CD14-positive monocyte (primary cell): ENCODE data around the gene LRRC61. TPM values are rescaled to one million over a fixed set of nuclear protein-coding genes. Genes with fewer than 3 reads are reported as not detected.

Experiments
- DNase-seq, 3 donors: peaks; one replicate each; pipeline ENCODE4 v3.0.0-alpha.2; 2011 to 2022
- H2AFZ ChIP-seq: 2 replicates; pipeline ENCODE4 v1.6.0; 2012; ENCODE audit warnings: mild to moderate bottlenecking, low read depth, low read length, inconsistent platforms; ENCODE audit not compliant: insufficient read depth, poor library complexity, severe bottlenecking
- H3K27ac ChIP-seq, 2 donors: 1 replicate in 1 of 2; 2 replicates in 1 of 2; pipeline ENCODE4 v1.5.1; 2012 to 2013; ENCODE audit warnings: low read length in 2 of 2, control low read depth in 1 of 2, inconsistent platforms in 1 of 2, low read depth in 1 of 2, mild to moderate bottlenecking in 1 of 2
- H3K27me3 ChIP-seq, 2 donors: one replicate each; pipeline versions ENCODE4 v1.6.0 to v1.6.1; 2011 to 2013; ENCODE audit warnings: low read length in 2 of 2; ENCODE audit not compliant: control insufficient read depth in 2 of 2, insufficient read depth in 2 of 2
- H3K36me3 ChIP-seq, 2 donors: replicated peaks in 1 of 2; 1 replicate in 1 of 2; 2 replicates in 1 of 2; pipeline versions ENCODE4 v1.5.1 to v1.6.1; 2012 to 2013; ENCODE audit warnings: low read length in 2 of 2, control low read depth in 1 of 2, inconsistent platforms in 1 of 2, mild to moderate bottlenecking in 1 of 2; ENCODE audit not compliant: insufficient read depth in 2 of 2, control insufficient read depth in 1 of 2
- H3K4me1 ChIP-seq, 2 donors: 1 replicate in 1 of 2; 2 replicates in 1 of 2; pipeline versions ENCODE4 v1.5.1 to v1.6.1; 2012 to 2013; ENCODE audit warnings: low read length in 2 of 2, control low read depth in 1 of 2, inconsistent platforms in 1 of 2, mild to moderate bottlenecking in 1 of 2, moderate library complexity in 1 of 2; ENCODE audit not compliant: insufficient read depth in 2 of 2, control insufficient read depth in 1 of 2
- H3K4me2 ChIP-seq: replicated peaks from 2 replicates; pipeline ENCODE3; 2012; ENCODE audit warnings: low read length, moderate library complexity, mild to moderate bottlenecking; ENCODE audit not compliant: poor library complexity, severe bottlenecking; ENCODE audit errors: extremely low read depth
- H3K4me3 ChIP-seq, 3 experiments: fragments of 200-600 bp in 1 of 3; sonication (generic) in 1 of 3; replicated peaks in 1 of 3; 1 replicate in 2 of 3; 2 replicates in 1 of 3; pipeline ENCODE4 v1.5.1; 2011 to 2013; ENCODE audit warnings: low read length in 3 of 3, mild to moderate bottlenecking in 3 of 3, control low read depth in 2 of 3, low read depth in 2 of 3, inconsistent platforms in 1 of 3, moderate library complexity in 1 of 3
- H3K79me2 ChIP-seq: 2 replicates; pipeline ENCODE4 v1.6.0; 2012; ENCODE audit warnings: mild to moderate bottlenecking, control low read depth, inconsistent platforms, low read length, moderate library complexity; ENCODE audit not compliant: insufficient read depth
- H3K9ac ChIP-seq: 2 replicates; pipeline ENCODE4 v1.6.0; 2017; ENCODE audit warnings: low read length, mild to moderate bottlenecking; ENCODE audit not compliant: insufficient read depth, poor library complexity, severe bottlenecking
- H3K9me3 ChIP-seq, 2 donors: replicated peaks in 1 of 2; 1 replicate in 1 of 2; 2 replicates in 1 of 2; pipeline versions ENCODE4 v1.5.1 to v1.6.1; 2012 to 2013; ENCODE audit warnings: low read length in 2 of 2, control low read depth in 1 of 2; ENCODE audit not compliant: control insufficient read depth in 1 of 2, insufficient read depth in 1 of 2
- H4K20me1 ChIP-seq: 2 replicates; pipeline ENCODE4 v1.6.0; 2012; ENCODE audit warnings: mild to moderate bottlenecking, low read length, control low read depth, moderate library complexity; ENCODE audit not compliant: insufficient read depth
- H3K27ac Mint-ChIP-seq, 7 donors: one replicate each; pipeline ENCODE4 v1.8.0; 2020; ENCODE audit warnings: mild to moderate bottlenecking in 7 of 7, mixed read lengths in 7 of 7, moderate library complexity in 6 of 7, inconsistent platforms in 2 of 7
- H3K27me3 Mint-ChIP-seq, 3 donors: one replicate each; pipeline ENCODE4 v1.8.0; 2021 to 2022; ENCODE audit warnings: low read depth in 3 of 3, mild to moderate bottlenecking in 3 of 3, mixed read lengths in 3 of 3, moderate library complexity in 3 of 3, inconsistent platforms in 1 of 3
- H3K36me3 Mint-ChIP-seq, 2 donors: one replicate each; pipeline ENCODE4 v1.8.0; 2020; ENCODE audit warnings: mixed read lengths in 2 of 2, inconsistent platforms in 1 of 2, mild to moderate bottlenecking in 1 of 2
- H3K4me1 Mint-ChIP-seq: one replicate; pipeline ENCODE4 v1.8.0; 2020; ENCODE audit warnings: mild to moderate bottlenecking, mixed read lengths
- H3K4me3 Mint-ChIP-seq, 2 donors: one replicate each; pipeline ENCODE4 v1.8.0; 2020; ENCODE audit warnings: mild to moderate bottlenecking in 2 of 2, mixed read lengths in 2 of 2, moderate library complexity in 1 of 2
- H3K9me3 Mint-ChIP-seq, 7 donors: one replicate each; pipeline ENCODE4 v1.8.0; 2020 to 2022; ENCODE audit warnings: mixed read lengths in 7 of 7, mild to moderate bottlenecking in 6 of 7, moderate library complexity in 6 of 7, inconsistent platforms in 2 of 7
- WGBS: methylation state at CpG from one replicate; pipeline ENCODE4 v1.1.5; 2013; ENCODE audit warnings: missing lambda C conversion rate; ENCODE audit not compliant: insufficient coverage; 5-methylcytosine and 5-hydroxymethylcytosine counted together
- intact Hi-C, 2 donors: fragments of 100-400 bp; cut with micrococcal nuclease; formaldehyde crosslinking; loops; one replicate each; pipeline versions ENCODE4 v1.15.0 to v1.15.1; 2023
- polyA plus RNA-seq, 3 donors: library from polyadenylated mRNA; depleted of rRNA in 1 of 3; unstranded in 2 of 3; stranded (reverse) in 1 of 3; fragments of 300-500 nt in 2 of 3; fragments of >200 nt in 1 of 3; fragmentation: Illumina TruSeq in 2 of 3; gene quantifications; 1 replicate in 2 of 3; 2 replicates in 1 of 3; pipeline ENCODE4 v1.2.3, GENCODE V29; 2012 to 2021
- TF ChIP-seq, protein P1 (sequence below): fragments of 200-600 bp; IDR thresholded peaks from one replicate; pipeline ENCODE4 v1.8.0; 2022; ENCODE audit warnings: antibody characterized with exemption, mild to moderate bottlenecking

LRRC61 gene
- polyA plus RNA-seq, 3 donors, result 1.4 to 8.6 (median 5.7) TPM

DNA sequence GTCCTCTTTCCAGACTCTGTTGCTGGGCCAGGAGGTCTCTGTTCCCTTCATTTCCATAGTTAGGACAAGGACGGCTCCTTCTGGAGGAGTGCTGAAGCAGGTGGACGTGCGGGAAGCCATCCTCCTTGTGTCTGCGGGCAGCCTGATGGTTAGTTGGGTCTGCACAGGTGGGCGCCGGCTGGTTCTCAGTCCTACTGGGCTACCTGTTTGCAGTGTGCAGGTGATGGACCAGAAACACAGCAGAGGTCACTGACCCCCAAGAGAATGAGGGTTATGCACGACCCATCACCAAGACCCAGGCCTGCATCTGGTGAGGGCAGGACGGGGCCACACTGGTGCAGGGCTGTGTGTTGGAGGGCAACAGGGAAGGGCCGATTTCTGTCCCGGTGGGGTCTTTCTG lies 10.5 kb downstream of the LRRC61 start:
- Mint-ChIP-seq H3K4me3 (no peak overlapping the region), H3K36me3 (peaks cover 24 to 28% of the 10 kb centered on the region in 2 donors), H3K27ac (no peak overlapping the region), H3K4me1 (no peaks in the 10 kb centered on the region), H3K27me3 (peaks cover 0 to under 1% (median 0%) of the 10 kb centered on the region in 3 donors), H3K9me3 (no peaks in the 10 kb centered on the region)
- peaks cover 11 to 26% of the 10 kb centered on the region in 2 donors for H3K36me3 ChIP-seq
- 92% methylated on average over 10 of the region's 10 CpGs for WGBS
- no peaks in the 10 kb centered on the region for H3K27me3 ChIP-seq
- no peaks in the 10 kb centered on the region for H3K4me1 ChIP-seq
- H4K20me1 ChIP-seq, result no peaks in the 10 kb centered on the region
- no peaks in the 10 kb centered on the region for H3K9me3 ChIP-seq
- H3K9ac ChIP-seq, result no peak overlapping the region
- DNase-seq, result no peak
- no peaks in the 10 kb centered on the region for H3K79me2 ChIP-seq
- H3K27ac ChIP-seq, result no peak overlapping the region
- intact Hi-C loops, result no loop called here
- H3K4me2 ChIP-seq, result no peak overlapping the region
- no peak overlapping the region for H2AFZ ChIP-seq
- no peak overlapping the region for H3K4me3 ChIP-seq
- TF ChIP-seq, protein P1, sequence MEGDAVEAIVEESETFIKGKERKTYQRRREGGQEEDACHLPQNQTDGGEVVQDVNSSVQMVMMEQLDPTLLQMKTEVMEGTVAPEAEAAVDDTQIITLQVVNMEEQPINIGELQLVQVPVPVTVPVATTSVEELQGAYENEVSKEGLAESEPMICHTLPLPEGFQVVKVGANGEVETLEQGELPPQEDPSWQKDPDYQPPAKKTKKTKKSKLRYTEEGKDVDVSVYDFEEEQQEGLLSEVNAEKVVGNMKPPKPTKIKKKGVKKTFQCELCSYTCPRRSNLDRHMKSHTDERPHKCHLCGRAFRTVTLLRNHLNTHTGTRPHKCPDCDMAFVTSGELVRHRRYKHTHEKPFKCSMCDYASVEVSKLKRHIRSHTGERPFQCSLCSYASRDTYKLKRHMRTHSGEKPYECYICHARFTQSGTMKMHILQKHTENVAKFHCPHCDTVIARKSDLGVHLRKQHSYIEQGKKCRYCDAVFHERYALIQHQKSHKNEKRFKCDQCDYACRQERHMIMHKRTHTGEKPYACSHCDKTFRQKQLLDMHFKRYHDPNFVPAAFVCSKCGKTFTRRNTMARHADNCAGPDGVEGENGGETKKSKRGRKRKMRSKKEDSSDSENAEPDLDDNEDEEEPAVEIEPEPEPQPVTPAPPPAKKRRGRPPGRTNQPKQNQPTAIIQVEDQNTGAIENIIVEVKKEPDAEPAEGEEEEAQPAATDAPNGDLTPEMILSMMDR, result no peak

- Mint-ChIP-seq H3K4me3 (no peak overlapping the region), H3K36me3 (peaks cover 19 to 24% of the 10 kb centered on the region in 2 donors), H3K9me3 (no peaks in the 10 kb centered on the region), H3K4me1 (no peaks in the 10 kb centered on the region), H3K27me3 (peaks cover under 1 to 2% (median 1%) of the 10 kb centered on the region in 3 donors), H3K27ac (no peak overlapping the region)
- Histone ChIP-seq H3K9ac (no peak overlapping the region), H2AFZ (no peak overlapping the region), H3K4me3 (no peak overlapping the region), H4K20me1 (no peaks in the 10 kb centered on the region), H3K4me1 (no peaks in the 10 kb centered on the region), H3K79me2 (no peaks in the 10 kb centered on the region), H3K36me3 (peaks cover 11 to 22% of the 10 kb centered on the region in 2 donors), H3K9me3 (no peaks in the 10 kb centered on the region), H3K27ac (no peak overlapping the region), H3K27me3 (no peaks in the 10 kb centered on the region), H3K4me2 (no peak overlapping the region)
- TF ChIP-seq, protein P1, result no peak
- 100% methylated on average over 3 of the region's 8 CpGs for WGBS
- DNase-seq, result no peak
- intact Hi-C loops, result no loop called here
These were observed 11.0 kb downstream of the LRRC61 start for GRCh38 chr7:150334108-150334507.
